ENCODE measurements around the gene MBL2. TPM values are rescaled to one million over a fixed set of nuclear protein-coding genes. Genes with fewer than 3 reads are reported as not detected.

Gene MBL2
- total RNA-seq: not detected in 2 replicates

DNA sequence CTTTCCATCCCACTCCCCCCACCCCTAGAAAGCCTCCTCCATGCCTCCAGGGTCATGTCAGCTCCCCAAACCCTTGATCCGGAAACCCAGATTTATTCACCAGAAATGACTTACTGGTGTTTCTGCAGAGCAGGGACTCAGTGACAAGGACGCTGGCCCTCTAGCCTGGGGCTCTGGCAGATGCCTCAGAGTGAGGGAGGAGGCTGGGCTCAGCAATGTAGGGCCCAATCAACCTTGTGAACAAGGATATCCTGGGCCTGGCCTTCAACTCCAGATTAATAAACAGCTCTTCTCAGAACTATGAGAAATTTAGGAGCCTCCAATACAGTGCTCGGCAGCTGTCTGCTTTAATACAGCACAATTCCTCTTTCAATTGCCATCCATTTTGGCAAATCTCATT lies at the start of gene MBL2:
Gene MBL2, minus strand, starts transcription at position 162 of the 400 bp plus-strand sequence. CDS start 1,149 bp downstream, outside the sequence.

